Dendritic cell treated with granulocyte-macrophage colony-stimulating factor and Interleukin-4, amounts not matched to agents 40 ng/mL and 50 ng/mL, for 4 days (primary cell): ENCODE results near the gene KBTBD8.

ENCODE experiments used
- H3K27ac Mint-ChIP-seq: one replicate; pipeline ENCODE4 v1.8.0; 2022; ENCODE audit warnings: mild to moderate bottlenecking, mixed read lengths
- H3K27me3 Mint-ChIP-seq: one replicate; pipeline ENCODE4 v1.8.0; 2022; ENCODE audit warnings: mild to moderate bottlenecking, mixed read lengths
- H3K36me3 Mint-ChIP-seq: one replicate; pipeline ENCODE4 v1.8.0; 2022; ENCODE audit warnings: low read depth, mixed read lengths
- H3K4me1 Mint-ChIP-seq: one replicate; pipeline ENCODE4 v1.8.0; 2022; ENCODE audit warnings: low read depth, mixed read lengths
- H3K4me3 Mint-ChIP-seq: one replicate; pipeline ENCODE4 v1.8.0; 2022; ENCODE audit warnings: mild to moderate bottlenecking, moderate library complexity, mixed read lengths
- H3K9me3 Mint-ChIP-seq: one replicate; pipeline ENCODE4 v1.8.0; 2022; ENCODE audit warnings: mixed read lengths
- intact Hi-C: fragments of 100-400 bp; cut with micrococcal nuclease; formaldehyde crosslinking; loops from one replicate; pipeline ENCODE4 v1.15.0; 2022

KBTBD8 gene

DNA sequence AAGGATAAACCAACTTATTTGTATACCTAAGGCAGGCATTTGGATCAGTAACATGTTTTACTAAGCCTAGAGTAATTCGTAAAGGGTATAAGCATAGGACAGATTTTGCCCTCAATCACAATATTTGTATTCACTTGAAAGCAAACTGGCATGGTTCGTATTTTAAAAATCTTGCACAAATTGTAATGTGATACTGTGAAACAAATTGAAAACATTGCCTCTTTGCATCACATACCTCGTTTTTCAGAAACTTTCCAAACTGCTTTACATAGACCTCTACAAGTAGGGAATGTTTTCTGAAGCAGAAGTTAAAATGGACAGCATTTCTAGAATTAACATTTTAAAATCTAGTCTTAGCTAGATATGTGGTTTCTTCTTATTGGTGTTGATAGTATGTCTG, 11.6 kb downstream of the KBTBD8 start:
- intact Hi-C loops, result no loop called here

DNA sequence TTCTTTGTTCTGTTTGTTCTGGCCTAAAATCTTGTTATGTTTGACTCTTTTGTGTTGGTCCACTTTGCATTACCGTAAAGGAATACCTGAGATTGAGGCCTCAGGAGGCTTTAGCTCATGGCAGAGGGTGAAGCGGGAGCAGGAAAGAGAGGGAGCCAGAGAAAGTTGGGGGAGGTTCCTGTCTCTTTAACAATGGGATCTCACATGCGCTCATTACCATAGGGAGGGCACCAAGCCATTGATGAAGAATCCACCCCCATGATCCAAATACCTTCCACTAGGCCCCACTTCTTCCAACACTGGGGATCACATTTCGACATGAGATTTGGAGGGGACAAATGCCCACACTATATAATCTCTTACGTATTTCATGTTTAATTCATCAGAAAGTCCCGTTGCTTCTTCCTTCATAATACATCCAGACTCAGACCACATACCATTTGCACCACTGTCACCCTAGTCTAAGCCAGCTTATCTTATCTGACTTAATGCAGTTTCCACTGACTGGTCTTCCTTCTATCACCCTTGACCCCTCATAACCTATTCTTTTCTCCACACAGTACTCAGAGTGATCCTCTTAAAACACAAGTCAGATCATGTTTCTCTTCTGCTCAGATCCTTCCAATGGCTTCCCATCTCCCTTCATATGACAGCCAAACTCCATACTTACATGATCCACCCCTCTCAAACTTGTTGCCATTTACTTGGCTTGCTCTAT, 13.5 kb downstream of the KBTBD8 start:
- Mint-ChIP-seq H3K4me1 (peaks cover 5% of the 10 kb centered on the region), H3K4me3 (no peak overlapping the region), H3K27me3 (no peaks in the 10 kb centered on the region), H3K27ac (no peak overlapping the region), H3K9me3 (no peaks in the 10 kb centered on the region), H3K36me3 (peaks cover 36% of the 10 kb centered on the region)
- intact Hi-C loops, result no loop called here

More for the DNA sequence above, 11.6 kb downstream of the KBTBD8 start:
- H3K4me3 Mint-ChIP-seq, result no peak overlapping the region
- H3K27me3 Mint-ChIP-seq, result no peaks in the 10 kb centered on the region
- H3K27ac Mint-ChIP-seq, result no peak overlapping the region
- H3K36me3 Mint-ChIP-seq, result peaks cover 42% of the 10 kb centered on the region
- no peaks in the 10 kb centered on the region for H3K9me3 Mint-ChIP-seq
- peaks cover 11% of the 10 kb centered on the region for H3K4me1 Mint-ChIP-seq

DNA sequence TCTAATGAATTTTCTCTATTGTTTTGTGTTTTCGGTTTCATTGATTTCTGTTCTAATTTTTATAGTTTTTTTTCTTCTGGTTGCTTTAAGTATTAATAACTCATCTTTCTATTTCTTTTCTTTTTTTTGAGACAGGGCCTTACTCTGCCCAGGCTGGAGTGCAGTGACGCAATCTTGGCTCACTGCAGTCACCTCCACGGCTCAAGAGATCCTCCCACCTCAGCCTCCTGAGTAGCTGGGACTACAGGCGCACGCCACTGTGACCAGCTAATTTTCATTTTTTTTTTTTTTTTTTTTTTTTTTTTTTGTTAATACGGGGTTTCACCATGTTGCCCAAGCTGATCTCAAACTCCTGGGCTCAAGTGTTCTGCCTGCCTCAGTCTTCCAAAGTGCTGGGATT, 14.5 kb downstream of the KBTBD8 start:
- Mint-ChIP-seq H3K36me3 (peaks cover 36% of the 10 kb centered on the region), H3K27me3 (no peaks in the 10 kb centered on the region), H3K4me3 (no peak overlapping the region), H3K27ac (no peak overlapping the region), H3K9me3 (no peaks in the 10 kb centered on the region), H3K4me1 (peaks cover 8% of the 10 kb centered on the region)
- intact Hi-C loops, result no loop called here

DNA sequence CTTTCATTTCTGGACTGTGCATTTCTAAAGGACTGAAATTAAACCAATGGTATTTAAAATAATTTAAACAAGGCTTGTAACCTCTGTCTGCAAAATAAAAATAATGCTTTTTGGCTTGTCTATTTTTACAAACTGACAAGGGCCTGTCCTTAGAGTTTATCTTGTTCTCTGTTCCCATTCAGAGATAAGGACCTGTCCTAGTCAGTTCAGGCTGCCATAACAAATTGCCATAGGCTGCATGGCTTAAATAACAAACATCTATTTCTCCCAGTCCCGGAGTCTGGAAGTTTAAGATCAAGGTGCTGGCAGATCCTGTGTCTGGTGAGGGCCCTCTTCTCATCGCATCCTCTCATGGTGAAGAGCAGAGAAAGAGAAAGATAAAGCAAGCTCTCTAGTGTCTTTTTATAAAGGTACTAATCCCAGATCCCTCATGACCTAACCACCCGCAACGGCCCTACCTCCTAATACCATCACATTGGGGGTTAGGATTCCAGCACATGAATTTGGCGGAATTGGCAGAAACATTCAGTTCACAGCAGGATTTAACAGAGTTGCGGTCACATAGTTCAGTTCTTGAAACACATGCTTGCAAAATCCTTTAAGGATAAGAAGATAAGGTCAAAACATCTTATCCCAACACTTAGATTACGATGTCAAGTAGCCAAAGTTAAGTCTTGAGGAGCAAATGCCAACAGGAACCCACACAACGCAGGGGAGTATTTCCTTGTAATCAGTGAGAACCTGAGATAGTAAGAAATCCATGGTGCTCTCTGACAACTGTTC, 17.8 kb downstream of the KBTBD8 start:
- Mint-ChIP-seq H3K27me3 (no peaks in the 10 kb centered on the region), H3K36me3 (peaks cover 19% of the 10 kb centered on the region), H3K4me1 (peaks cover 14% of the 10 kb centered on the region), H3K9me3 (no peaks in the 10 kb centered on the region), H3K27ac (no peak overlapping the region), H3K4me3 (no peak overlapping the region)
- intact Hi-C loops, result no loop called here

DNA sequence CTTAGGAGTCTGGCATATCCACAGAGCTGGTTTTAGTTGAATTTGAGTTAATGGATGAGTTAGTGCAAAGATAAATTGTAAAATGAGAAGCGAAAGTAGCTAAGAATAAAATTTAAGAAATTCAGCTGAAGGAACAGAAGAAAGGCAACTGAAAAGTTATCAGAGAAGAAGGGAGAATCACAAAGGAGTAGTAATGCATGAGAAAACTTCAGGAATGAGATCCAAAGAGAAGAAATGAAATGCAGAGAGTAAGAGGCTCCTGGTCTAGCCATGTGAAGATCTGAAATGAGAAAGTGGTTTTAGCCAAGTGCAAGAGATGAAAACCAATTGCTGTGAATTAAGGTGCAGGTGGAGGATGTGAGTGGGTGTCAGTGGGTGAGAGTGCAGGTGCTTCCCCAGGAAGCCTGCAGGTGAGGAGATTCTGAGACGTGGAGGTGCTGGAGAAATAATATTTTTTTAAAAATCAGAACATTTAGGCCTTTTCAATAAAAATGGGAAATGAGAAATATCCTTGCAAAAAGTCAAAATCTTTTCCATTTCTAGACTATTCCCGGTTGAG, 18.5 kb downstream of the KBTBD8 start:
- H3K4me3 Mint-ChIP-seq, result no peak overlapping the region
- intact Hi-C loops, result no loop called here
- no peaks in the 10 kb centered on the region for H3K9me3 Mint-ChIP-seq
- H3K27me3 Mint-ChIP-seq, result no peaks in the 10 kb centered on the region
- H3K36me3 Mint-ChIP-seq, result peaks cover 13% of the 10 kb centered on the region
- peaks cover 14% of the 10 kb centered on the region for H3K4me1 Mint-ChIP-seq
- H3K27ac Mint-ChIP-seq, result no peak overlapping the region

DNA sequence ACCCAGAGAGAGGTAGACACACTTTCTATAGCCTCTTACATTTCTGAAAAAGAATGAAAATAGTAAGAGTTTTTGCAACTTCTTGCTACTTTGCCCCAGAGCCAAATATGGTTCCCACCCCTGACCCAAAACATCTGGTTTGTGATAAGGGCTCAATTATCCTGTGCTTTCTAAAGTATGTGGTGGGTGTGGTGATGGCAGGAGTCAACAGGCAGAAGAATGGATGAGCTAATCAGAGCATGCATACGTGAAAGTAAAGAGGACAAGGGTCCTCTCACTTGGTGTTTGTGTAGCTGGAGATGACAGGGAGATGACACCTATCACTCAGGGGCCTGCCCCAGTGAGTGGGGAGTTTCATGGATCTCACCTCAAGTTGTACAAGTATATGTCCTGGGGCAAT, 19.1 kb downstream of the KBTBD8 start:
- no peaks in the 10 kb centered on the region for H3K9me3 Mint-ChIP-seq
- peaks cover 6% of the 10 kb centered on the region for H3K36me3 Mint-ChIP-seq
- H3K4me1 Mint-ChIP-seq, result peaks cover 14% of the 10 kb centered on the region
- no peak overlapping the region for H3K4me3 Mint-ChIP-seq
- intact Hi-C loops, result no loop called here
- no peaks in the 10 kb centered on the region for H3K27me3 Mint-ChIP-seq
- H3K27ac Mint-ChIP-seq, result no peak overlapping the region

DNA sequence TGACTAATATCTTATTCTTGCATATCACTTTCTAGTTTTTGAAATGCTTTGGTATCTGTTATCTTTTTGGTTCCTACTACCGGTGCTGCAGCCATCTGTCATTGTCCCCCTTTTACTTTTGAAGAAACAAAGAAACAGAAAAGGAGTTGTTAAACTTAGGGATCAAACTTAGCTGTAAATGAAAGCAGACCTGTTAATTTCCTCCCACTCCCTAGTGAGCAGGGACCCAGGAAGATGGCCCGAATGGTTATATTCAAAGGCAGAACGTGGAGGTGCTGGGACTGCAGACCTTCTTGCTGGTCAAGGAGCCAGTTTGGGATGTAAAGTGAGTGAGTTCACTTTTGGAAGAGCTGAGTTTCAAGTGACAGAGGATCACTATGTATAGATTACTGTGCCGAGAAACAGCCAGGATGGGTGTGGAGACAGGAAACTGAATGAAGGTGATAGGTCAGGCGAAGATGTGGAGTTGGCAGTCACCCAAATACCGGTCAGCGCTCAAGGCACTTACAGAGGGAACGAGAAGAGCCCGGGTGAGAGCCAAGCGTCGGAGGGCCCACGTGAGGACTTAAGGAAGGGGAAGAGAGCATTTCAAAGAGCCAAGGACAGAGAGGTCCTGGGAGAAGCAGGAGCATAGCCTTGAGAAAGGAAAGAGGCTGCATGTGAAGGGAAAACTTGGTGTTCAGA, 20.1 kb downstream of the KBTBD8 start:
- Mint-ChIP-seq H3K9me3 (no peaks in the 10 kb centered on the region), H3K27ac (no peak overlapping the region), H3K4me3 (no peak overlapping the region), H3K27me3 (peaks cover 2% of the 10 kb centered on the region), H3K4me1 (peaks cover 14% of the 10 kb centered on the region), H3K36me3 (peaks cover 2% of the 10 kb centered on the region)
- intact Hi-C loops, result no loop called here

DNA sequence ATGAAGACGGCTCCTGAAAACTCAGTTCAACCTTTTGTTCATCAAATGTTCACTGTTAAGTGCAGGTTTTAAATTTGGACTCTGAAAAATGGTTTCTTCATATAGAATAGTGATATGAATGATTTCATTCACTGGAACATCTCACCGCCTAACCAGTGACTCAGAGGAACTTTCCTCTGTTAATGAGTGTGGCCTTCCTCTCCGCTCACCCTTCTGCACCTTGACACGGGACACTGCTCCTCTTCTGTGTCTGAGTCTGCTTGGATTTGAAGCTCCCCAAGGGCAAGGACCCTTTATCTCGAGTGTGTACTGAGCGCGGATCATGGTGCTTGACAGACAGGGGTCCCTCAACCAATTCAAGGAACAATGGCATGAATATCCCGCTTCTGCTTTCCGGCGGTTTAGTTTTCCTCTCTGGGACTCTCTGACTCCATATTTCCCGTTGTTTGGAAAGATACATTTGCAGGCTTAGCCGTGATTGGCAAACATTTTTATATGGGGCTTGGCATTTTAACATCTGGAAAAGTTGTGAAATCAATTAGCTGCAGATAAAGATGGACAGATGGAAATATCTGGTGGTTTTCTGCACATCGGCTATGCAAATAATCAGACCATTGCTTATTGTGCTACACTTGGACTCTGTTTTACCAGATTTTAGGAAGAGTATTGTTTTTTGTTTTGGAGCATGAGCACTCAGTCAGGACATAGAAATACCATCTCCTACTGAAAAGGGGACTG, 20.9 kb downstream of the KBTBD8 start:
- Mint-ChIP-seq H3K27me3 (peaks cover 5% of the 10 kb centered on the region), H3K9me3 (no peaks in the 10 kb centered on the region), H3K4me3 (no peak overlapping the region), H3K27ac (no peak overlapping the region), H3K4me1 (peaks cover 14% of the 10 kb centered on the region), H3K36me3 (no peaks in the 10 kb centered on the region)
- intact Hi-C loops, result no loop called here

DNA sequence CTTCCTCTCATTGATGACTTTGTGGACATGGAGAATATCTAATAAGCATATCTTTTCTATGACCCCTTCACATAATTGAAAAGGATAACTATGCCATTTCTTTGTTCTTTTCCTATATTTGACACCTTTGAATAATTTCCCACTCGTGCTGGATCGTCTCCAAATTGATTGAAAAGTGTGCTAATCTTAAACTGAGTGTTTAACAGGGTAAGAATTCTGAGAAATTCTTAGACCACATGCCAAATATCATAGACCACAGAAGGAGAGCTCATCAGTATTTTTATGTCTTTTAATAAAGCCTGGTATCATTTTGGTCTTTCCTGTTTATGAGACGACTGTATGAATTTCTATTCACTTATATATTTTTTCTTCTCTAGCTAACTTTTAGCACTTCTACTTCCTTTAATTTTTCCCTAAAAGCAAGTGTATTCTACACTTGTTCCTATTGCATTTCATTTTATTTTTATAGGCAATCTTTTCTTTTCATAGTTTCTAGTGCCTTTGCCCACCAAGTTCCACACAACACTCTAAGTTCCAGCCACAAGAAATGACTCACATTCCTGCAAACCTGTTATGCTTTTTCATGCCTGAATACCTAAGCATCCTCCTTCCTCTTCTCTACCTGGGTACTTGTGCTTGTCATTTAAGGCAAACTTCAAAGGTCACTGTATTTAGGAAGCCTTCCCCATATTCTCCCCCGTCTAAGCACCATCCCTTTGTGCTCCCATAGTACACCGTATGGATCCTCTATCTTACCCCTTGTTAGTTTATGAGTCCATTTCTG, 30.1 kb downstream of the KBTBD8 start:
- peaks cover 4% of the 10 kb centered on the region for H3K27me3 Mint-ChIP-seq
- no peaks in the 10 kb centered on the region for H3K9me3 Mint-ChIP-seq
- peaks cover 14% of the 10 kb centered on the region for H3K4me1 Mint-ChIP-seq
- intact Hi-C loops, result no loop called here
- H3K36me3 Mint-ChIP-seq, result no peaks in the 10 kb centered on the region
- no peak overlapping the region for H3K4me3 Mint-ChIP-seq
- no peak overlapping the region for H3K27ac Mint-ChIP-seq

DNA sequence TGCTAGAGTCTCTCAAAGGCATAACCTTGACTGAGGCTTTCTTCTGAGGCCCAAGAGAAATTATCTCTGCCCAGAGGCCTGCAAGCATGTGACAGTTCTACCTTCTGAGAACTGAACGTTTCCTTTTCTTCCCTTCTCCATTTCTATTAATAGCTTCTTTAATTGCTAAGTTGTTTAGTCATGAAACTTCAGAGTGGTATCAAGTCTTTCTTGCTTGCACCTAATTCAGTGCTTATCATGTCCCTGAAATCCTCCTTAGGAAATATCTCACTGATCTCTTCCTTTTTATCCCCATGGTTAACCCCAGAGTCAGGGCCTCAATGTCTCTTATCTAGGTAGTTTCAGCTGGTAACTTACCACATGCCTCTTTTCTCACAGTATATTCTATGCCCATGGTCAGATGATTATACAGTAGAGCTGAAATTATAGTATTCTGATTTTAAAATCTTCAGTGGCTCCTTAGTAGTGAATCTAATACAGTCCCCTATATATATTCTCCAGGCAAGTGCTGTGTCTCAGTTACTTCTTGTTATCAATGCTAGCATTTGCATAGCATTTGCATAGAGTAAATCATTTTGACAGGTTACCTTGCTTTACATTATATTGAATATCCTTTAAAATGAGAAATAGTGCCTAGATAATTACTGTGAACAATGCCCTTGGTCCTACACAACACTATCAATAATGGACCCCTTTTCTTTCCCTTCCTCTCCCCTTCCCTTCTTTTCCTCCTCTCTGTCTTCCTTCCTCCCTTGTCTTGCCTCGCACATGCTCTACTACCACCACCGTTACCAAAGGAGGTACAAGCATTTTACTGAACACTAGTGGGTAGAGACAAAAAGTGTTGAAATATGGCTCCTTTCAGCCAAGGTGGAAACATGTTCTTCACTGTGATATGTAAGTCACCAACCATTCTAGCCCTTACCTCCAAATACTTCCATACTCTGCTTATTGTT, 33.0 kb downstream of the KBTBD8 start:
- Mint-ChIP-seq H3K27ac (peak overlapping the region; percentile 47), H3K36me3 (no peaks in the 10 kb centered on the region), H3K4me1 (peaks cover 14% of the 10 kb centered on the region), H3K9me3 (no peaks in the 10 kb centered on the region), H3K4me3 (no peak overlapping the region), H3K27me3 (peaks cover 1% of the 10 kb centered on the region)
- intact Hi-C loops, result no loop called here

DNA sequence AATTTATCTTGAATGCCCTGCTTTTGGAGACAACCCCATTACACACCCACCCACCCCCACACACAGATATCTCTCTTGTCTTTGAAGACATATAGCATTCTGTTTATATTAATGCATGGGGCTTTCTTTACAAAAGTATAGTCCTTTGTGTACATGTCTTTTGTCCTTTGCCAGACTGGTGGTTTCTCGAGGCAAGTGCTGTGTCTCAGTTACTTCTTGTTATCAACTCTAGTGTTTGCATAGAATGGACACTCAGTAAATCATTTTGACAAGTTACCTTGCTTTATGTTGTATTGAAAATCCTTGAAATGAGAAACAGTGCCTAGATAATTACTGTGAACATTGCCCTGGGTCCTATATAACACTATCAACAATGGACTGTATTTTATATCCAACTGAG, 33.9 kb downstream of the KBTBD8 start:
- Mint-ChIP-seq H3K4me3 (no peak overlapping the region), H3K9me3 (no peaks in the 10 kb centered on the region), H3K27ac (no peak overlapping the region), H3K27me3 (peaks cover 1% of the 10 kb centered on the region), H3K4me1 (peaks cover 14% of the 10 kb centered on the region), H3K36me3 (no peaks in the 10 kb centered on the region)
- intact Hi-C loops, result no loop called here

DNA sequence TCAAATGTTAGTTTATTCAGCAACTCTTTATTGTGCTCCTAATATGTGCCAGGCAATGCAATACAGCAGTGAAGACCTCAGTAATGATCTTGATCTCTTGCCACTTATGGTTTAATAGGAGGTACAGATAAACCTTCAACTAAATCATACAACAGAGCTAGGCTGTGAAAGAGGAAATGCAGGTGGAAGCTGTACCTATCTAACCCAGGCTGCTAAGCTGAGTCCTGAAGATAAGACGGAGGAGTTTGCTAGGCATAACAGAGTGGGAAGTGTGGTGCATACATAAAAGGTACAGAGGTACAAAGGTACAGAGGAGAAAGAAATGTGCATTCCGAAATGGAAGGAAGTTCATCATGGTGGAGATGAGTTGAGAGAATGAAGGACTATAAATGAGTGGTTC, 35.0 kb downstream of the KBTBD8 start:
- no peak overlapping the region for H3K27ac Mint-ChIP-seq
- H3K27me3 Mint-ChIP-seq, result no peaks in the 10 kb centered on the region
- no peaks in the 10 kb centered on the region for H3K36me3 Mint-ChIP-seq
- peaks cover 14% of the 10 kb centered on the region for H3K4me1 Mint-ChIP-seq
- H3K4me3 Mint-ChIP-seq, result no peak overlapping the region
- H3K9me3 Mint-ChIP-seq, result no peaks in the 10 kb centered on the region
- intact Hi-C loops, result no loop called here
